Mucosa of descending colon (tissue), 3 donors: Measurements from ENCODE around the gene DLD. TPM values are rescaled to one million over a fixed set of nuclear protein-coding genes. Genes with fewer than 3 reads are reported as not detected.

ENCODE experiments used
- ATAC-seq: fragments of 200-7000 bp; cut with Tn5 transposase; one replicate; pipeline ENCODE4 v1.9.1; 2020; ENCODE audit warnings: mild to moderate bottlenecking, moderate library complexity
- DNase-seq, 3 donors: peaks; one replicate each; pipeline ENCODE4 v3.0.0-alpha.2; 2020
- H3K36me3 ChIP-seq: fragments of 200-600 bp; one replicate; pipeline ENCODE4 v1.8.0; 2021; ENCODE audit warnings: low read depth, mild to moderate bottlenecking
- H3K4me1 ChIP-seq: fragments of 200-600 bp; one replicate; pipeline ENCODE4 v1.8.0; 2021; ENCODE audit warnings: low read depth, mild to moderate bottlenecking
- H3K4me3 ChIP-seq: fragments of 200-600 bp; one replicate; pipeline ENCODE4 v1.8.0; 2021; ENCODE audit warnings: mild to moderate bottlenecking
- H3K9me3 ChIP-seq: fragments of 200-600 bp; one replicate; pipeline ENCODE4 v1.8.0; 2021; ENCODE audit warnings: mild to moderate bottlenecking
- intact Hi-C, 2 donors: fragments of 100-400 bp; cut with DNase I in 1 of 2; cut with micrococcal nuclease in 1 of 2; formaldehyde crosslinking; loops; one replicate each; pipeline versions ENCODE4 v1.11.0 to v1.11.1; 2022; cut with DNase I, micrococcal nuclease
- total RNA-seq, 3 donors: library from RNA; stranded (reverse); fragmentation: NEBNext Ultra II Directional in 2 of 3; extraction: Animal tissue kit (Norgen Biotek cat#: 25700) in 2 of 3; gene quantifications; one replicate each; pipeline versions ENCODE4 v1.2.1 to v1.2.4, GENCODE V29; 2021 to 2023
- TF ChIP-seq, protein P1 (sequence below): fragments of 200-600 bp; IDR thresholded peaks from one replicate; pipeline ENCODE4 v1.8.0; 2022; ENCODE audit warnings: antibody characterized with exemption, mild to moderate bottlenecking
- donor health status: DM: no; HTN: no; CAD: no; lungs with moderate emphysema.
- donor health status: DM: no; HTN: no; CAD: no.
- donor health status: DM: no; HTN: yes; CAD: no.

The DLD gene
- total RNA-seq, 3 donors from 2014 or later = 108 to 150 (median 113) TPM

DNA sequence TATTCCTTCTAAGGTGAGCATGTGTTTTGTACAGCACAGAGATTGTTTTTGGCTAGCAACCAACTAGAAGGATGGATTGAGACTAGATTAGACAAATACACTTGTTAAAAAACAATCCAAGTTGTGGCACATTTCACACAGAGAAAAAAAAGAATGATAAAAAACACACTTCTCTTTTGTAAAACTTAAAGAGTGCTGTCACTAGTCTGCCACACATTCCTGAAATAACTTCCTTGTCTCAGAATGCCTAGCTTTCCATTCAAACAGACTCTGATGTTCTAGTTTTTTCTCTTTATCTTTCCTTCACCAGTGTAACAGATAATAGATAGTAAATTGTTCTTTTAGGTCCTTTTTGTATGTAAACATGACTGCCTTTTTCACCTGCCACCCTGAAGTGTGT lies 11.4 kb downstream of the DLD start:
- no peaks in the 10 kb centered on the region for H3K4me1 ChIP-seq
- intact Hi-C loops = no loop called here
- no peak for DNase-seq
- no peak overlapping the region for H3K4me3 ChIP-seq
- TF ChIP-seq, protein P1, sequence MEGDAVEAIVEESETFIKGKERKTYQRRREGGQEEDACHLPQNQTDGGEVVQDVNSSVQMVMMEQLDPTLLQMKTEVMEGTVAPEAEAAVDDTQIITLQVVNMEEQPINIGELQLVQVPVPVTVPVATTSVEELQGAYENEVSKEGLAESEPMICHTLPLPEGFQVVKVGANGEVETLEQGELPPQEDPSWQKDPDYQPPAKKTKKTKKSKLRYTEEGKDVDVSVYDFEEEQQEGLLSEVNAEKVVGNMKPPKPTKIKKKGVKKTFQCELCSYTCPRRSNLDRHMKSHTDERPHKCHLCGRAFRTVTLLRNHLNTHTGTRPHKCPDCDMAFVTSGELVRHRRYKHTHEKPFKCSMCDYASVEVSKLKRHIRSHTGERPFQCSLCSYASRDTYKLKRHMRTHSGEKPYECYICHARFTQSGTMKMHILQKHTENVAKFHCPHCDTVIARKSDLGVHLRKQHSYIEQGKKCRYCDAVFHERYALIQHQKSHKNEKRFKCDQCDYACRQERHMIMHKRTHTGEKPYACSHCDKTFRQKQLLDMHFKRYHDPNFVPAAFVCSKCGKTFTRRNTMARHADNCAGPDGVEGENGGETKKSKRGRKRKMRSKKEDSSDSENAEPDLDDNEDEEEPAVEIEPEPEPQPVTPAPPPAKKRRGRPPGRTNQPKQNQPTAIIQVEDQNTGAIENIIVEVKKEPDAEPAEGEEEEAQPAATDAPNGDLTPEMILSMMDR = no peak
- ATAC-seq = no peak
- H3K9me3 ChIP-seq = no peaks in the 10 kb centered on the region
- H3K36me3 ChIP-seq = peaks cover 6% of the 10 kb centered on the region

DNA sequence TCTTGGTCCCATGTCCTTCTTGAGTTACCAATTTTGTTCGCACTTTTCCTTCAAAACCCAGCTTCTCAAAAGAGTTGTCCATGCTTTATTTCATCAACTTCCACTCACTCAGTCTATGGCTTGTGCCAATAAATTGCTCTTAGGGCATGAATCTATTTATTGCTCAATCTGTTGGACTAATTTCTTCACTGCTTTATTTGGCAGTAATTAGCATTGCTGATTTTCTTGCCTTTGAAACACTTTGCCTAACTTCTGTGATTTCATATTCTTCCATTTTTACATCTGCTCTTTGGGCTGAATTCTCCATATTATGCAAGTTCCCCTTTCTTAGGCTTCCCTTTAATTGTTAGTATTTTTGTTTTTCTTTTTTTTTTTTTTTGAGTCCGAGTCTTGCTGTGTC lies 16.8 kb downstream of the DLD start:
- H3K9me3 ChIP-seq = no peaks in the 10 kb centered on the region
- ATAC-seq (no peak), DNase-seq (no peak)
- peaks cover 11% of the 10 kb centered on the region for H3K36me3 ChIP-seq
- H3K4me3 ChIP-seq = no peak overlapping the region
- intact Hi-C loops = no loop called here
- no peaks in the 10 kb centered on the region for H3K4me1 ChIP-seq
- TF ChIP-seq, protein P1 = no peak

DNA sequence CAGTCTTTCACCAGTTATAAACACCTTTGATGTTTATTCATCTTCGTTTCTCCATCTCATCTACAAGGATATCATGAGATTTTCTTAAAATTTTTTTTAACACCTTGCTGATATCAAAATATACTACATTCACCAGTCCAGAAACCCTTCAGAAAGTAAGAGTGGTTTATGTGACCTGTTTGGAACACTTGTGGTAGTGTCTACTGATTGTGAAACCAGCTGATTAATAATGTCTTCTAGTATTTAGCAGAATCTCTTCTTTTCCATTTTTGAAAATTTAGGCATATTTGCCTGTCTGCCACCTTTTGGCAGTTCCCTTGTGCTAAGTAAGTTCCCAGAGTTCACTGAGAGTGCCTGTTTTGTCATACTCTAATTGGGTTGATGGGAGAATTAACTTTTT lies 18.5 kb downstream of the DLD start:
- ATAC-seq (no peak), DNase-seq (no peak)
- H3K9me3 ChIP-seq = no peaks in the 10 kb centered on the region
- intact Hi-C loops = no loop called here
- H3K36me3 ChIP-seq = peaks cover 11% of the 10 kb centered on the region
- no peak overlapping the region for H3K4me3 ChIP-seq
- TF ChIP-seq, protein P1 = no peak
- H3K4me1 ChIP-seq = no peaks in the 10 kb centered on the region

DNA sequence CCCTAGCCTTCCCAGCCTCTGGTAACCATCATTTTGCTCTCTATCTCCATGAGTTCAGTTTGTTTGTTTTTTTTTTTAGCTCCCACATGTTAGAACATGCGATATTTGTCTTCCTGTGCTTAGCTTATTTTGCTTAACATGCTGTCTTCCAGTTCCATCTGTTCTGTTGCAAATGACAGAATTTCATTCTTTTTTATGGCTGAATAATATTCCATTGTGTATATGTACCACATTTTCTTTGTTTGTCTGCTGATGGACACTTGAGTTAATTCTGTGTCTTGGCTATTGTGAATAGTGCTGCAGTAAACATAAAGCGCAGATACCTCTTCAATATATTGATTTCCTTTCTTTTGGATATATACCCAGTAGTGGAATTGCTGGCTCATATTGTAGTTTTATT lies 21.0 kb downstream of the DLD start:
- no peak for ATAC-seq
- TF ChIP-seq, protein P1 = no peak
- Histone ChIP-seq H3K36me3 (peaks cover 5% of the 10 kb centered on the region), H3K4me1 (no peaks in the 10 kb centered on the region), H3K9me3 (no peaks in the 10 kb centered on the region), H3K4me3 (no peak overlapping the region)
- DNase-seq = no peak
- intact Hi-C loops = no loop called here

DNA sequence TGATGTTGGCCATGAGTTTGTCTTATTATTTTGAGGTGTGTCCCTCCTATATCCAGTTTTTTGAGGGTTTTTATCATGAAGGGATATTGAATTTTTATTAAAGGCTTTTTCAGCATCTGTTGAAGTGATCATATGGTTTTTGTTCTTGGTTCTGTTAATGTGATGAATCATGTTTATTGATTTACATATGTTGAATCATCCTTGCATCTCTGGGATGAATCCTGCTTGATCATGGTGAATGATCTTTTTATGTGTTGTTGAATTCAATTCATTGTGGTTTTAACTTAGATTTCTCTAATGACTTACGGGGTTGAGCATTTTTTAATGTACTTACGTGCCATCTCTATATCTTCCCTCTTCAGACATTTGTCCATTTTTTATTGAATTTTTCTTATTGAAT lies 22.9 kb downstream of the DLD start:
- ATAC-seq = no peak
- TF ChIP-seq, protein P1 = no peak
- no peak for DNase-seq
- H3K36me3 ChIP-seq = no peaks in the 10 kb centered on the region
- no peak overlapping the region for H3K4me3 ChIP-seq
- no peaks in the 10 kb centered on the region for H3K4me1 ChIP-seq
- H3K9me3 ChIP-seq = no peaks in the 10 kb centered on the region
- intact Hi-C loops = no loop called here

DNA sequence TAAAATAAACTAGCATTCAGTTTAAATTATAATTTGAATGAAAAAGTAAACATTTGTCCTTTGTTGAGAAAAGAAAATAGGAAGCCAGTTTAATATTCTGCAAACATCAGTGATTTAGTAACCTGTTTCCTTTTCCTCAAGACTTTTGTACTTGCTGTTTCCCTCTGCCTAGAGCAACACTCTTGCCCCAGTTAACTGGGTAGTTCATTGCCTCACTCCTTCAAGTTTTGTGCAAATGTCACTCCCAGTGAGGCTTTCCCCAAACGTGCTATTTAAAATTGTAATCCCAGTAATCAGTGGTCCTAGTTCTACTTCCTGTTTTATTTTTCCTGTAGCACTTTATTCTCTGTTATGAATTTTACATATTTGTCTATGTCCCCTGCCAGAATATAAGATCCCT lies 23.8 kb downstream of the DLD start:
- H3K4me1 ChIP-seq = no peaks in the 10 kb centered on the region
- intact Hi-C loops = no loop called here
- TF ChIP-seq, protein P1 = no peak
- H3K4me3 ChIP-seq = no peak overlapping the region
- H3K36me3 ChIP-seq = no peaks in the 10 kb centered on the region
- ATAC-seq (no peak), DNase-seq (no peak)
- no peaks in the 10 kb centered on the region for H3K9me3 ChIP-seq
